ENCODE measurements around the gene ADAM10.

DNA sequence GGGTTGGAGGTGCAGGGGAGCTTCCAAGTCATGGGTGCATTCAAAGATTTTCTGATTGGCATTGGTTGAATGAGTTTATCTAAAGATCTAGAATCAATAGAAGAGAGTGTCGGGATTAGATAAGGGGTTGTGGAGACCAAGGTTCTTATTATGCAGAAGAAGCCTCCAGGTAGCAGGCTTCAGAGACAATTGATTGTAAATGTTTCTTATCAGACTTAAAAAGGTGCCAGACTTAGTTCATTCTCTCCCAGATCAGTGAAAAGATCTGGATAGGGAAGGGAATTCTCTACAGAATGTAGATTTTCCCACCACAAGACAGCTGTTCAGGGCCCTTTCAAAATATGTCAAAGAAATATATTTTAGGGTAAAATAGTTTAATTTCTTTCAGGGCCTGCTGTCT, 188.2 kb downstream of the ADAM10 start:
- no peak for TF ChIP-seq CTCF (IDR thresholded peaks at IDR 0.05; ENCODE audit: low read length)
- no peak for TF ChIP-seq EZH2 (IDR thresholded peaks at IDR 0.05; ENCODE audit: borderline replicate concordance, low read length)

Data from OCI-LY1 (cell line).